Transverse colon (tissue), 3 donors: Measurements from ENCODE around the gene FCHSD2.

Experiments
- CTCF ChIP-seq, 5 experiments: fragments of 200-600 bp in 3 of 5; fragments of 450-650 bp in 2 of 5; sonication (generic) in 3 of 5; IDR thresholded peaks; 1 replicate in 2 of 5; 2 replicates in 3 of 5; pipeline ENCODE4 v1.5.1; 2016 to 2017; ENCODE audit warnings: antibody characterized with exemption in 5 of 5, inconsistent platforms in 3 of 5, mild to moderate bottlenecking in 2 of 5, moderate library complexity in 1 of 5
- EP300 ChIP-seq: sonication (generic); formaldehyde crosslinking; IDR thresholded peaks from one replicate; pipeline ENCODE4 v1.6.1; 2017; ENCODE audit warnings: antibody characterized with exemption, low read depth
- POLR2A ChIP-seq: fragments of 450-650 bp; IDR thresholded peaks from one replicate; pipeline ENCODE4 v1.6.1; 2016; ENCODE audit warnings: antibody characterized with exemption, mild to moderate bottlenecking, moderate library complexity

GRCh38 chr11:73156686-73157085 lies 14.6 kb upstream of the FCHSD2 start:
- no peak for TF ChIP-seq CTCF (IDR thresholded peaks at IDR 0.05)
- TF ChIP-seq POLR2A = no peak
- TF ChIP-seq EP300 = no peak
